RWPE1 (cell line): ENCODE measurements around the gene SMPD4.
"Not testable (repeated sequence)": the region's sequence is repeated elsewhere in the genome, so short reads cannot be mapped to it uniquely, and the experiment has no call there.

Experiments used
- CTCF ChIA-PET: fragments of 350-600 bp; sonication (Branson Sonifier 250); formaldehyde crosslinking; extraction: SDS; loops from one replicate; lab custom pipeline; 2021; lab: Yijun Ruan, JAX
- POLR2A ChIA-PET: fragments of 400-600 bp; formaldehyde crosslinking; extraction: SDS; loops from one replicate; lab custom pipeline; 2020; ENCODE audit warnings: antibody characterized with exemption; ENCODE audit not compliant: low non-redundant PET; lab: Yijun Ruan, JAX
- DNase-seq: peaks from one replicate; pipeline ENCODE4 v3.0.0; 2012; ENCODE audit warnings: low spot score
- H3K27ac ChIP-seq: fragments of 450-650 bp; 2 replicates; pipeline ENCODE4 v1.5.1; 2017
- TF ChIP-seq, protein P1 (sequence below): fragments of 450-650 bp; conservative IDR thresholded peaks from 2 replicates; pipeline ENCODE4 v1.5.1; 2017; ENCODE audit warnings: low read depth, mild to moderate bottlenecking

The SMPD4 gene

DNA sequence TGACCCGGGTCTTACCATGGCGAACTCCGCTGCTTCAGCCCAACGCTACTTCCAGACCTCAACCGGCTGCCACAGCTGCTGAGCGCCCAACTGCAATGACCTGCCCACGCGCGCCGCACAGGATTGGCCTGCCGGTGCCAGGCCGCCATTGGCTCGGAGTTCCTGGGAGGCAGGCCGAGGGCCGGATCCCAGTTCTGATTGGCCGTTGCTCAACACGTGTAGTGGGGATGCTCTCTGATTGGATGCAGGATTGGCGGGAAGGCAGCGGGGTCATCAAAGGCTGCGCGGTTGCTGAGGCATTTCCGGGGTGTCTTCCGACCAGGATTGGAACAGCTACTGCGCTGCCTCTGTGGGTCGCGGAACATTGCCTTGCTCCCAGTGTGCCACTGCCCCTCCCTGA is 16.9 kb upstream of the SMPD4 start, which contains the start of gene TUBA3E:
TSS of gene TUBA3E (minus strand) at position 97 of the 400 bp plus-strand sequence. CDS start at position 18, 79 bp downstream.
- ChIA-PET CTCF (interaction anchor here (0.5 kb wide), 1 partner anchor 59 kb away, joined by 3 read pairs; no protein-coding TSS in a partner anchor), POLR2A (no interaction called here)
- DNase-seq = no peak
- no peak within 1 kb of the TSS for H3K27ac ChIP-seq
- TF ChIP-seq, protein P1, sequence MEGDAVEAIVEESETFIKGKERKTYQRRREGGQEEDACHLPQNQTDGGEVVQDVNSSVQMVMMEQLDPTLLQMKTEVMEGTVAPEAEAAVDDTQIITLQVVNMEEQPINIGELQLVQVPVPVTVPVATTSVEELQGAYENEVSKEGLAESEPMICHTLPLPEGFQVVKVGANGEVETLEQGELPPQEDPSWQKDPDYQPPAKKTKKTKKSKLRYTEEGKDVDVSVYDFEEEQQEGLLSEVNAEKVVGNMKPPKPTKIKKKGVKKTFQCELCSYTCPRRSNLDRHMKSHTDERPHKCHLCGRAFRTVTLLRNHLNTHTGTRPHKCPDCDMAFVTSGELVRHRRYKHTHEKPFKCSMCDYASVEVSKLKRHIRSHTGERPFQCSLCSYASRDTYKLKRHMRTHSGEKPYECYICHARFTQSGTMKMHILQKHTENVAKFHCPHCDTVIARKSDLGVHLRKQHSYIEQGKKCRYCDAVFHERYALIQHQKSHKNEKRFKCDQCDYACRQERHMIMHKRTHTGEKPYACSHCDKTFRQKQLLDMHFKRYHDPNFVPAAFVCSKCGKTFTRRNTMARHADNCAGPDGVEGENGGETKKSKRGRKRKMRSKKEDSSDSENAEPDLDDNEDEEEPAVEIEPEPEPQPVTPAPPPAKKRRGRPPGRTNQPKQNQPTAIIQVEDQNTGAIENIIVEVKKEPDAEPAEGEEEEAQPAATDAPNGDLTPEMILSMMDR = no peak

DNA sequence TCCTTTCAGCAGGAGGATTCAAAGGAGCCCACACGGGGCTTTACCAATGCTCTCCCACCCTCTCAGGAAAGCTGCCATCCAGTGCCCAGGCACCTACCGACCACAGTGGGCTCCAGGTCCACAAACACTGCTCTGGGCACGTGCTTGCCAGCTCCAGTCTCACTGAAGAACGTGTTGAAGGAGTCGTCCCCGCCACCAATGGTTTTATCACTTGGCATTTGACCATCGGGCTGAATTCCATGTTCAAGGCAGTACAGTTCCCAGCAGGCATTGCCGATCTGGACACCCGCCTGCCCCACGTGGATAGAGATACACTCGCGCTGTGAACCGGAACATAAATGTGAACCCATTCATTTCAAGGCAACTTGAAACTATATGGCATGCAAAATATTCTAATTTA is 14.7 kb upstream of the SMPD4 start:
- POLR2A ChIA-PET, DNase-seq, CTCF ChIA-PET, H3K27ac ChIP-seq: not testable (repeated sequence)

DNA sequence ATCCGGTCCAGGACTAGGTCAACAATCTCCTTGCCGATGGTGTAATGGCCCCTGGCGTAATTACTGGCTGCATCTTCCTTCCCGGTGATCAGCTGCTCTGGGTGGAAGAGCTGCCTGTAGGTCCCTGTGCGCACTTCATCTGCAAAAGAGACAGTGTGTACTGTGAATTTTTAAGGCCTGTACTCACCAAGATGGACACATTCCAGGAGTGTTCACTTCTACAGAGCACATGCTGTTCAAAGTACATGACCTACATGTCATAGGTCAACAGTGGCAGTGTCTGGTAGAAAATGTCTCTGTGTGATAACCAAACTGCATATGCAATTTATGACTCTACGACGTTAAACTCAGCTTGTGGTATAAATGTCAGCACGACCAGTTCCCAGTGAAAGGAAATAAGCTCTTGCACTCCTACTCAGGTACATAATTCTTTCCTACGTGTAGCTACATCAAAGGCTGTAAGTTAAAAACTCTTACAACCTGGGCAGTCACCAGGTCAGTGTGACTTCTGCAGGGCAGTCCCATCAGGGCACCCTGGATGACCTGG is 13.8 kb upstream of the SMPD4 start:
- H3K27ac ChIP-seq, DNase-seq, POLR2A ChIA-PET, CTCF ChIA-PET: not testable (repeated sequence)

DNA sequence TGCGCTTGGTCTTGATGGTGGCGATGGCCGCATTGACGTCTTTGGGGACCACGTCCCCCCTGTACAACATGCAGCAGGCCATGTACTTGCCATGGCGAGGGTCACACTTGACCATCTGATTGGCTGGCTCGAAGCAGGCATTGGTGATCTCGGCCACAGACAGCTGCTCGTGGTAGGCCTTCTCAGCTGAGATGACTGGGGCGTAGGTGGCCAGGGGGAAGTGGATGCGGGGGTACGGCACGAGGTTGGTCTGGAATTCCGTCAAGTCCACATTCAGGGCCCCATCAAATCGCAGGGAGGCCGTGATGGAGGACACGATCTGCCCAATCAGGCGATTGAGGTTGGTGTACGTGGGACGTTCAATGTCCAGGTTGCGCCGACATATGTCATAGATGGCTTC is 12.4 kb upstream of the SMPD4 start:
- POLR2A ChIA-PET, DNase-seq, H3K27ac ChIP-seq, CTCF ChIA-PET: not testable (repeated sequence)

DNA sequence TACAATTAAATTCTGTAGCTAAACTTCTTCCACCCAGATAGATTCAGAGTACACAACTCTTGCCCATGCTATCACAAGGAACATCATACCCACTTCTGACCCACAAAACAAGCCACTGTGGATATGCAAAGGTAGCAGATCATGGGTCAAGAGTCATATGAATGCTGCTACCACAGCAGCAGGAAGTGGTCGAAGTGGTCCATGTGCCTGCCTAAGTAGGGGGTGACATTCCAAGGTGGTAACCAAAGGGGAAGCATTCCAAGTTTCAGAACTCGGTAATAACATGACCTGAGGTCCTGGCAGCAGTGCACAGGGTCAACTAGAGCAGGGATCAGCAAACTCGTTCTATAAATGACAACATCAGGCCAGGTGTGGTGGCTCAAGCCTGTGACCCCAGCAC is 11.0 kb upstream of the SMPD4 start:
- POLR2A ChIA-PET, DNase-seq: not testable (repeated sequence)
- CTCF ChIA-PET = interaction anchor here (0.6 kb wide), 1 partner anchor 150 kb away, joined by 3 read pairs; the partner anchor contains the start of gene IMP4

DNA sequence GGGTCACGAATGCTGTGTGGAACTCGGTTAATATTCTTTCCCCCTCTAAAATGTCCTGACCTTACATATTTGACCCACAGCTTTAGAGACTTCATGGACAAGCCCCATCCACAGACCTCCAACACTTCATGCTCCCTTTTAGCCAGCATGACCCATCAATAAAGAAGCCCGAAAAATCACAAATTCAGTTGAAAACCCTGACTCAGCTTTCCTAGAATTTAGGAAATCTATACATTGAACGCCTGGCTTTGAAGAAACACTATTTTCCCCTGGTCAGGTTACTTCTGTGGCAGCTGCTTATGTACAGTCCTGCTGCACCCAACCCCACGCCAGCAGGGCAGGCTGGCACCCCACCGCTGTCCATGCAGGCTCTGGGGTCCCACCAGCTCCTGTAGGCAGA is 9.9 kb upstream of the SMPD4 start:
- CTCF ChIA-PET, DNase-seq, H3K27ac ChIP-seq, POLR2A ChIA-PET: not testable (repeated sequence)

More for the DNA sequence above, 11.0 kb upstream of the SMPD4 start:
- H3K27ac ChIP-seq = not testable (repeated sequence)

DNA sequence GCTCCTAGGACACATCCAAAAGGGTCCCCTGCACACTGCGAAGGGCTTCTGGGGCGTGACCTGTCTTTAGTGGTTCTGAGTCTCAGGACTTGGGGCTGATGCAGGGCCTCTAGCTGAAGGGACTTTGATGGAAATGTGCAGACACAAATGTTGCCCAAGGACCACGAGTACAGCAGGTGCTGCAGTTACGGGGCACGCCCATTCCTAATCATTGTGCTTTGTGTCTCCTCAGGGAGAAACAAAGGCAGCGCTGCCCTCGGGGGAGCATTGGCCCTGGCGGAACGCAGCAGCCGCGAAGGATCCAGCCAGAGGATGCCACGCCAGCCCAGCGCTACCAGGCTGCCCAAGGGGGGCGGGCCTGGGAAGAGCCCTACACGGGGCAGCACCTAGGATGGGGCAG is 8.8 kb upstream of the SMPD4 start:
- no peak overlapping the region for H3K27ac ChIP-seq
- DNase-seq = no peak
- POLR2A ChIA-PET = no interaction called here
- TF ChIP-seq, protein P1 = no peak
- CTCF ChIA-PET = no interaction called here

DNA sequence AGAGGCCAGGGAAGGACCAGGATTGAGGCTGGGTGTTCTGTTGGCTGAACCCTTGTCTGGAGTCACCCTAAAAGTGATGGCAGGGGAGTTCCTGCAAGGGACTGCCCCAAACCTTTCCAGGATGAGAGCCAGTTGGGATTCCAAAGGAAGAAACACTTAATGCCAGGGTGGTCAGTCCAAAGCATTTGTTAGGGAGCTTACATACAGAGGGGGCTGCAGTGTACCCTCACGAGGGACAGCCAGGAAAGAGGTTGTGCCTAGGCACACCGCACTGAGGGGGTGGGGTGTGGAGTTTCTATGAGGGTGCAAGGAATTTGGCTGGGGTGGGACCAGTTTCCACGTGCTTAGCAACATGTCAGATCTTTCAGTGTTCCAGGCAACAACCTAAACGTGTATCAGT is 7.6 kb upstream of the SMPD4 start:
- H3K27ac ChIP-seq, DNase-seq, CTCF ChIA-PET, POLR2A ChIA-PET: not testable (repeated sequence)

DNA sequence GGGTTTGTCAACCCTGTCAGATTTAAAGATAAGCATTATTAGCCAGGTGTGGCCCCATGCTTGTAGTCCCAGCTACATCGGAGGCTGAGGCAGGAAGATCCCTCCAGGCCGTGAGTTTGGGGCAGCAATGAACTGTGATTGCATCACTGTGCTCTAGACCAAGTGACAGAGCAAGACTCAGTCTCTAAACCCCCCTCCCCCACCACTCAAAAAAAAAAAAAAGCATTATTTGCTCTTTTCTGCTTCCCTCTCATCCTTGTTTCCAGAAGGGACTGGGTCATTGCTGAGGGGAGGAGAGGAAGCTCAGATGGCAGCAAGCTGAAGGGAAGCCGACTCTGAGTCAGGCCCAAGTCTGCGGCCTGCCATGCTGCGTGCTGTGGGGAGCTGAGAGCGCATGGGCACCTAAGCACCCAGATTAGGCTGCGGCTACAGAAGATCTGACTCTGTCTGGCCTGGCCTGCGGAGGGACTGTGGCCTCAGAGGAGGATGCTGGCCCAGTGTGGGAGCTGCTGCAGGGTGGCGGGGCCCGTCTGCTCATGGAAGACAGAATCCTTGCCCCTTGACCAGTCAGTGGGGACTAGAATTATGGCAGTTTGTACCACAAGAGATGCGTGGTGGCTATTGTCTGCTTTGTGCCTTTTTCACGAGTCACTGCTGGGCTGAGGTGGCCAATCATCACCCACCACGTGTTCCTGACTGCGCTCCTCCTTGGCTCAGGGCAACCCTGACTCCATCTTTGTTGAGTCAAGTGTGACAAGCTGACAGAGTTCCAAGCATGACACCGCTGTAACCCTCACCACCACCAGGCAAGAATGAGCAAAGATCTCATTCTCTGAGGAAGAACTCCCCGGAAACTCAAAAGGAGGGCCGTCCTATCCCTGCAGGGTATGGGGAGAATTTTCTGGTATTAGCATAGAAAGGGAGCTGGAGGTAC is 6.7 kb upstream of the SMPD4 start:
- CTCF ChIA-PET, POLR2A ChIA-PET, DNase-seq, H3K27ac ChIP-seq: not testable (repeated sequence)

DNA sequence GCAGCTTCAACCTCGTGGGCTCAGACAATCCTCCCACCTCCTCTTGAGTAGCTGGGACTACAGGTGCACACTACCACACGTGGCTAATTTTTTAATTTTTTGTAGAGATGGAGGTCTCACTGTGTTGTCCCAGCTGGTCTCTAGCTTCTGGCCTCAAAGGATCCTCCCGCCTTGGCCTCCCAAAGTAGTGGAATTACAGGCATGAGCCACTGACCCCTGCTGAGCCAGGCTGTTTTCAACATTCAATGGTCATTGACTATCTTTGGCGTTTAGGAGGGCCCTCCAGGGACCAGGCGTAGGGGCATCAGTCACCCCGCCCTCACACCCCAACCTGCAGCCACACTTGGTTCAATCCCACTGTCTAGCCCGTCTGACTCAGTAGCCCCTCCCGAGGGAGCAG is 5.9 kb upstream of the SMPD4 start:
- CTCF ChIA-PET = no interaction called here
- POLR2A ChIA-PET = no interaction called here

More for the DNA sequence above, 5.9 kb upstream of the SMPD4 start:
- no peak for DNase-seq
- TF ChIP-seq, protein P1 = no peak
- H3K27ac ChIP-seq = peak overlapping the region; percentile 17; the same call in 1 of the 2 replicates
